ENCODE measurements around the gene SCGB1D1.

Gene SCGB1D1

DNA sequence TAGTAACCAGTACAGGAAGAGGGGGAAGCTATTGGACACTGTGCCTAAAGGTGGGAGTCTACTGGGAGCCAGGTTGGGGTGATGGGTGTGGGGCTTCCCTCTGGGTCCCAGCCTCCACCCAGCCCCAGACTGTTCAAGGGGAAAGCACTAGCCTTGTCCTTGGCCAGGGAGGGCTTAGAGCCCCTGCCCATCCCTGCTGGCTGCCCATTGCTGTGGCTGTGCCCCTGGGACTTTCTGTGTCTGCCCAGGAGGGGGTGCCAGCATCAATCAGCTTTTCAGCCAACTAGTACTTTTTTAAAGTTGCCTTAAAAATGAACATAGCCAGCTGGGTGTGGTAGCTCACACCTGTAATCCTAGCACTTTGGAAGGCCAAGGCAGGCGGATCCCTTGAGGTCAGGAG lies 46.3 kb upstream of the SCGB1D1 start:
- Histone ChIP-seq H3K27ac (ENCODE audit: extremely low read depth, low read depth, low read length) (no peak overlapping the region), H3K4me1 (ENCODE audit: control insufficient read depth, insufficient read depth, low read length) (no peaks in the 10 kb centered on the region), H3K9me3 (ENCODE audit: control insufficient read depth, insufficient read depth, low read depth, low read length) (no peaks in the 10 kb centered on the region), H3K4me3 (ENCODE audit: low read depth, low read length) (no peak overlapping the region), H3K36me3 (ENCODE audit: control insufficient read depth in 2 of 2, insufficient read depth in 1 of 2, low read length in 2 of 2) (peaks cover 0 to 100% of the 10 kb centered on the region in 2 experiments; a peak in 2 of 3 replicates)
- ChIA-PET POLR2A (interaction anchor here (0.7 kb wide), 1 partner anchor 236 kb away, joined by 4 read pairs; no protein-coding TSS in a partner anchor), CTCF (interaction anchor here (0.6 to 2.0 kb wide), 3 partner anchors 13 to 1312 kb away, joined by 3 to 5 read pairs (median 3); no protein-coding TSS in a partner anchor)
- no peak for TF ChIP-seq GLI4 (tag by site-specific recombination; IDR thresholded peaks at IDR 0.05)
- TF ChIP-seq, protein P1, sequence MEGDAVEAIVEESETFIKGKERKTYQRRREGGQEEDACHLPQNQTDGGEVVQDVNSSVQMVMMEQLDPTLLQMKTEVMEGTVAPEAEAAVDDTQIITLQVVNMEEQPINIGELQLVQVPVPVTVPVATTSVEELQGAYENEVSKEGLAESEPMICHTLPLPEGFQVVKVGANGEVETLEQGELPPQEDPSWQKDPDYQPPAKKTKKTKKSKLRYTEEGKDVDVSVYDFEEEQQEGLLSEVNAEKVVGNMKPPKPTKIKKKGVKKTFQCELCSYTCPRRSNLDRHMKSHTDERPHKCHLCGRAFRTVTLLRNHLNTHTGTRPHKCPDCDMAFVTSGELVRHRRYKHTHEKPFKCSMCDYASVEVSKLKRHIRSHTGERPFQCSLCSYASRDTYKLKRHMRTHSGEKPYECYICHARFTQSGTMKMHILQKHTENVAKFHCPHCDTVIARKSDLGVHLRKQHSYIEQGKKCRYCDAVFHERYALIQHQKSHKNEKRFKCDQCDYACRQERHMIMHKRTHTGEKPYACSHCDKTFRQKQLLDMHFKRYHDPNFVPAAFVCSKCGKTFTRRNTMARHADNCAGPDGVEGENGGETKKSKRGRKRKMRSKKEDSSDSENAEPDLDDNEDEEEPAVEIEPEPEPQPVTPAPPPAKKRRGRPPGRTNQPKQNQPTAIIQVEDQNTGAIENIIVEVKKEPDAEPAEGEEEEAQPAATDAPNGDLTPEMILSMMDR (tag by site-specific recombination; IDR thresholded peaks at IDR 0.05), result 0 out of 2 replicates have a peak, but pooled peaks have one; percentile 7

DNA sequence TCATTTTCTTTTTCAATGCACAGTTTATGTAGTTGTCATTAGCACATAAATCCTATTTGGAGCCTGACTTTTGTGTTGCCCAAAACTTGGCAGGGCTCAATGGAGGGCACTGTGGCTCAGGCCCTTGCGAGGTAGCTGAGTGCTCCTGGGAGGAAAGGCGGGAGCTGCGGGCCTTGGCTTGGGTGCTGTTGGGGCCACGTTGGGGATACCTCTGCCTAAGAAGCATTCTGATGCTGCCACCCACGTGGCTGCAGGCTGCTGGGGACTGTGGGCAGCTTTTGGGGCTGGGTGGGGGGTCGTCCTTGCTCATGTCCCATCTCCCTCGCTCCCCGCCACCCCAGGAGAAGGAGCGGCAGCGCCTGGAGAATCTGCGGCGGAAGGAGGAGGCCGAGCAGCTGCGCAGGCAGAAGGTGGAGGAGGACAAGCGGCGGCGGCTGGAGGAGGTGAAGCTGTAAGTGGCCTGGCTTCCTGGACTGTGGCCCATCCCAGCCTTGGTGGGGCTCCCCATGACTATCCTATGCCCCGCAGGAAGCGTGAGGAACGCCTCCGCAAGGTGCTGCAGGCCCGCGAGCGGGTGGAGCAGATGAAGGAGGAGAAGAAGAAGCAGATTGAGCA lies 45.3 kb upstream of the SCGB1D1 start:
- Histone ChIP-seq H3K9me3 (ENCODE audit: control insufficient read depth, insufficient read depth, low read depth, low read length) (no peaks in the 10 kb centered on the region), H3K27ac (ENCODE audit: extremely low read depth, low read depth, low read length) (no peak overlapping the region), H3K36me3 (ENCODE audit: control insufficient read depth in 2 of 2, insufficient read depth in 1 of 2, low read length in 2 of 2) (peaks cover 0 to 100% of the 10 kb centered on the region in 2 experiments; a peak in 2 of 3 replicates), H3K4me3 (ENCODE audit: low read depth, low read length) (no peak overlapping the region), H3K4me1 (ENCODE audit: control insufficient read depth, insufficient read depth, low read length) (no peaks in the 10 kb centered on the region)
- CTCF ChIA-PET, result interaction anchor here (0.7 to 2.0 kb wide), 3 partner anchors 10 to 14 kb away, joined by 3 to 5 read pairs (median 5); no protein-coding TSS in a partner anchor
- POLR2A ChIA-PET, result no interaction called here
- TF ChIP-seq ZSCAN23 (tag by site-specific recombination; IDR thresholded peaks at IDR 0.05) (no peak), ZNF837 (tag by site-specific recombination; IDR thresholded peaks at IDR 0.05) (no peak), ZBTB20 (tag by site-specific recombination; IDR thresholded peaks at IDR 0.05) (no peak), ZNF169 (tag by site-specific recombination; IDR thresholded peaks at IDR 0.05) (no peak)

DNA sequence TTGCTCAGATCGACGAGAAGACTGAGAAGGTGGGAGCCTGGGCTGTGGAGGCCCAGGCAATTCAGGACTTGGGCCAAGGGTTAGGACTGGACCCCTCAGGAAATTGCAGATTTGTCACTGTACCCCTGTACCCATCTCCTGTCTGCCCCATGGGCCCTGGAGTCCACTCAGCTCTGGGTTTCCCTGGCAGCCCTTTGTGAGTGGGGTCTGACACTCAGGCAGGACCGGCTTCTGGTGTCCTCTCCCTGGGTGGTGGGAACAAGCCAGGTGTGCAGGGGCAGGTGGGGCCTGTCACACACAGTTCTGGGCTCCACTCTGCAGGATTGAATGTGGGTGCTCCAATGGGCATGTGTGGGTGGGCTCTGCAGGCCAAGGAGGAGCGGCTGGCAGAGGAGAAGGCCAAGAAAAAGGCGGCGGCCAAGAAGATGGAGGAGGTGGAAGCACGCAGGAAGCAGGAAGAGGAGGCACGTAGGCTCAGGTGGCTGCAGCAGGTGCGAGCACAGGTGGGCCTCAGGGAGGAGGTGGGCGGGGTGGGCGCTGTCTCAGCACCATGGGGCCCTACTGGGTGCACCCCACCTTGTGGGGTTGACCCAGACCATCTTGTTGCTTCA lies 44.6 kb upstream of the SCGB1D1 start:
- TF ChIP-seq ZFHX2 (tag by site-specific recombination; conservative IDR thresholded peaks at IDR 0.05) (0 out of 2 replicates have a peak, but pooled peaks have one; percentile 8), ZNF350 (tag by site-specific recombination; IDR thresholded peaks at IDR 0.05) (no peak)
- POLR2A ChIA-PET, result no interaction called here
- Histone ChIP-seq H3K4me3 (ENCODE audit: low read depth, low read length) (no peak overlapping the region), H3K36me3 (ENCODE audit: control insufficient read depth in 2 of 2, insufficient read depth in 1 of 2, low read length in 2 of 2) (peaks cover 0 to 100% of the 10 kb centered on the region in 2 experiments; a peak in 2 of 3 replicates), H3K4me1 (ENCODE audit: control insufficient read depth, insufficient read depth, low read length) (no peaks in the 10 kb centered on the region), H3K9me3 (ENCODE audit: control insufficient read depth, insufficient read depth, low read depth, low read length) (no peaks in the 10 kb centered on the region), H3K27ac (ENCODE audit: extremely low read depth, low read depth, low read length) (no peak overlapping the region)
- CTCF ChIA-PET, result interaction anchor here (0.8 kb wide), 1 partner anchor 10 kb away, joined by 5 read pairs; no protein-coding TSS in a partner anchor

DNA sequence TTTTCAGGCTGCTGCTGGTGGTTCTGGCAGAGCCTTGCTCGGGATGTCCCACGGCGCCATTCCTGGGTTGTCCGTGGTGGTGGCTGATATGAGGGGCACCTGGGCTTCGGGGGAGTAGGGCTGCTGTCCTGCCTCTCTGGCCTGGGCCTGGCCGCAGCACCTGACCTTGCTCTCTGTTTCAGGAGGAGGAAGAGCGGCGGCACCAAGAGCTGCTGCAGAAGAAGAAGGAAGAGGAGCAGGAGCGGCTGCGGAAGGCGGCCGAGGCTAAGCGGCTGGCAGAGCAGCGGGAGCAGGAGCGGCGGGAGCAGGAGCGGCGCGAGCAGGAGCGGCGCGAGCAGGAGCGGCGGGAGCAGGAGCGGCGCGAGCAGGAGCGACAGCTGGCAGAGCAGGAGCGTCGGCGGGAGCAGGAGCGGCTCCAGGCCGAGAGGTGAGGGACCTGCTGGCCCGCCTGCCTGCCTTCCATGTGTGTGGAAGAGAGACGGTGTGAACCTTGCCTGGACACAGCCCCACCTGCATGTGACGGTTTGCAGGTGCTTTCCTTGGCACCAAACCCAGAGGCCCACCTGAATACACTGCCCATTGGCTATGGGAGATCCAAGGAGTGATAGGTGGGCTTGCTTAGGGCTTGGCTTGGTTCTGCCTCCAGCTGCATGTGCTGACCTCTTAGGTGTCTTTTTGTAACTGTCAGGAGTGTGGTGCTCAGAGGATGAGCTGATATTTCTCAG lies 43.4 kb upstream of the SCGB1D1 start:
- no peak overlapping the region for H3K4me3 ChIP-seq (ENCODE audit: low read depth, low read length)
- H3K27ac ChIP-seq (ENCODE audit: extremely low read depth, low read depth, low read length), result no peak overlapping the region
- TF ChIP-seq ZNF433 (tag by site-specific recombination; IDR thresholded peaks at IDR 0.05; ENCODE audit: low read depth), result no peak
- no peak for TF ChIP-seq ZNF560 (tag by site-specific recombination; IDR thresholded peaks at IDR 0.05; ENCODE audit: borderline replicate concordance)
- TF ChIP-seq, protein P2, sequence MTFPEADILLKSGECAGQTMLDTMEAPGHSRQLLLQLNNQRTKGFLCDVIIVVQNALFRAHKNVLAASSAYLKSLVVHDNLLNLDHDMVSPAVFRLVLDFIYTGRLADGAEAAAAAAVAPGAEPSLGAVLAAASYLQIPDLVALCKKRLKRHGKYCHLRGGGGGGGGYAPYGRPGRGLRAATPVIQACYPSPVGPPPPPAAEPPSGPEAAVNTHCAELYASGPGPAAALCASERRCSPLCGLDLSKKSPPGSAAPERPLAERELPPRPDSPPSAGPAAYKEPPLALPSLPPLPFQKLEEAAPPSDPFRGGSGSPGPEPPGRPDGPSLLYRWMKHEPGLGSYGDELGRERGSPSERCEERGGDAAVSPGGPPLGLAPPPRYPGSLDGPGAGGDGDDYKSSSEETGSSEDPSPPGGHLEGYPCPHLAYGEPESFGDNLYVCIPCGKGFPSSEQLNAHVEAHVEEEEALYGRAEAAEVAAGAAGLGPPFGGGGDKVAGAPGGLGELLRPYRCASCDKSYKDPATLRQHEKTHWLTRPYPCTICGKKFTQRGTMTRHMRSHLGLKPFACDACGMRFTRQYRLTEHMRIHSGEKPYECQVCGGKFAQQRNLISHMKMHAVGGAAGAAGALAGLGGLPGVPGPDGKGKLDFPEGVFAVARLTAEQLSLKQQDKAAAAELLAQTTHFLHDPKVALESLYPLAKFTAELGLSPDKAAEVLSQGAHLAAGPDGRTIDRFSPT (tag by site-specific recombination; IDR thresholded peaks at IDR 0.05), result no peak
- TF ChIP-seq ZNF16 (tag by site-specific recombination; IDR thresholded peaks at IDR 0.05; ENCODE audit: low read depth), result no peak
- TF ChIP-seq ZNF785 (tag by site-specific recombination; IDR thresholded peaks at IDR 0.05), result no peak
- ChIA-PET CTCF (interaction anchor here (1.1 kb wide), 1 partner anchor 11 kb away, joined by 5 read pairs; no protein-coding TSS in a partner anchor), POLR2A (no interaction called here)
- no peaks in the 10 kb centered on the region for H3K9me3 ChIP-seq (ENCODE audit: control insufficient read depth, insufficient read depth, low read depth, low read length)
- peaks cover 0 to 100% of the 10 kb centered on the region in 2 experiments; a peak in 2 of 3 replicates for H3K36me3 ChIP-seq (ENCODE audit: control insufficient read depth in 2 of 2, insufficient read depth in 1 of 2, low read length in 2 of 2)
- no peaks in the 10 kb centered on the region for H3K4me1 ChIP-seq (ENCODE audit: control insufficient read depth, insufficient read depth, low read length)

All from HEK293 (cell line).